Heart left ventricle (tissue), 16 donors: Measurements from ENCODE around the gene CCR3. TPM values are rescaled to one million over a fixed set of nuclear protein-coding genes. Genes with fewer than 3 reads are reported as not detected.

ENCODE experiments used
- ATAC-seq, 4 donors: fragments of 200-7000 bp; cut with Tn5 transposase; one replicate each; pipeline ENCODE4 v1.9.1; 2020 to 2022; ENCODE audit warnings: moderate library complexity in 4 of 4, mild to moderate bottlenecking in 3 of 4, moderate number of reproducible peaks in 1 of 4
- DNase-seq, 5 donors: peaks; one replicate each; pipeline ENCODE4 v3.0.0-alpha.2; 2020
- H3K27ac ChIP-seq, 12 donors: fragments of 200-600 bp; sonication (generic) in 4 of 12; one replicate each; pipeline versions ENCODE4 v1.5.0 to v1.8.0; 2016 to 2022; ENCODE audit warnings: mild to moderate bottlenecking in 2 of 12
- H3K27me3 ChIP-seq, 9 donors: fragments of 200-600 bp; sonication (generic) in 2 of 9; one replicate each; pipeline versions ENCODE4 v1.5.1 to v1.8.0; 2016 to 2022; ENCODE audit warnings: mild to moderate bottlenecking in 3 of 9
- H3K36me3 ChIP-seq, 9 donors: fragments of 200-600 bp; sonication (generic) in 2 of 9; one replicate each; pipeline versions ENCODE4 v1.5.0 to v1.8.0; 2018 to 2022; ENCODE audit warnings: mild to moderate bottlenecking in 2 of 9
- H3K4me1 ChIP-seq, 12 donors: fragments of 200-600 bp; sonication (generic) in 4 of 12; one replicate each; pipeline versions ENCODE4 v1.5.0 to v1.8.0; 2016 to 2022; ENCODE audit warnings: mild to moderate bottlenecking in 3 of 12
- H3K4me3 ChIP-seq, 12 donors: fragments of 200-600 bp; sonication (generic) in 4 of 12; one replicate each; pipeline versions ENCODE4 v1.5.0 to v1.8.0; 2017 to 2022; ENCODE audit warnings: mild to moderate bottlenecking in 9 of 12, moderate library complexity in 4 of 12
- H3K9me3 ChIP-seq, 12 donors: fragments of 200-600 bp; sonication (generic) in 4 of 12; one replicate each; pipeline versions ENCODE4 v1.5.0 to v1.8.0; 2016 to 2022; ENCODE audit warnings: mild to moderate bottlenecking in 1 of 12
- POLR2A ChIP-seq, 2 donors: fragments of 450-650 bp; IDR thresholded peaks; one replicate each; pipeline ENCODE4 v1.6.1; 2017; ENCODE audit warnings: antibody characterized with exemption in 2 of 2, mild to moderate bottlenecking in 2 of 2, moderate library complexity in 2 of 2
- WGBS, 4 donors: extraction: QIAGEN DNeasy Blood & Tissue Kit in 2 of 4; methylation state at CpG; one replicate each; pipeline versions ENCODE4 v1.1.5 to v1.1.7; 2013 to 2018; 5-methylcytosine and 5-hydroxymethylcytosine counted together
- intact Hi-C, 10 donors: fragments of 100-400 bp; cut with DNase I; formaldehyde crosslinking; loops; one replicate each; pipeline versions ENCODE4 v1.11.1 to v1.14.2; 2022
- polyA plus RNA-seq, 2 donors: library from polyadenylated mRNA; stranded (reverse); fragments of 200-250 nt; gene quantifications; one replicate each; pipeline ENCODE4 v1.2.3, GENCODE V29; 2013
- total RNA-seq, 9 donors: library from RNA; depleted of rRNA in 2 of 9; stranded (reverse); fragments of >200 nt in 2 of 9; fragmentation: NEBNext Ultra II Directional in 3 of 9; extraction: Animal tissue kit (Norgen Biotek cat#: 25700) in 3 of 9; gene quantifications; one replicate each; pipeline versions ENCODE4 v1.1.0 to v1.2.4, GENCODE V29; 2016 to 2023
- TF ChIP-seq, protein P1 (sequence below), 12 donors: fragments of 200-600 bp; sonication (generic) in 4 of 12; IDR thresholded peaks; one replicate each; pipeline versions ENCODE4 v1.5.0 to v1.8.0; 2018 to 2022; ENCODE audit warnings: antibody characterized with exemption in 12 of 12, mild to moderate bottlenecking in 5 of 12
- donor health status: ischemic (EF 13 %, LVEDD 7.1; RV severe dilation, severe dysfunction).
- donor health status: healthy with polysubstance abuse.
- donor health status: DM: no; HTN: yes; CAD: no.
- donor health status: DM: no; HTN: no; CAD: no.
- donor health status: ischemic (EF 25% LVEDD 6.9; RV normal size, moderate dysfunction).
- donor health status: ischemic (EF 25% LVEDD 5.7; RV mildly dilated, moderate dysfunction).
- donor health status: healthy.
- donor health status: DM: yes; HTN: yes; CAD: no.
- donor health status: ischemic (EF 35%, LVEDD 5.7; RV mildly dilated, moderate dysfunction).
- donor health status: nonischemic (EF 11% LVEDD 7.7; RV severe dilation, severe dysfunction).
- donor health status: DM: yes; HTN: yes; CAD: no.
- donor health status: PGD.
- donor health status: ischemic (EF 29% LVEDD 5.4; RV normal size, mild dysfunction).
- donor health status: nonischemic (EF 23%, LVEDD 6.1; RV moderate dilation, normal function).

CCR3 gene
- total and polyA plus RNA-seq, 11 donors, result 0.20 to 0.27 TPM; not detected in 9

- no peak overlapping the region for H3K27ac ChIP-seq
- DNase-seq (no peak), ATAC-seq (no peak)
- H3K27me3 ChIP-seq, result peaks cover 0 to 15% (median 0%) of the 10 kb centered on the region in 9 donors
- H3K9me3 ChIP-seq, result peaks cover 0 to 16% (median 2%) of the 10 kb centered on the region in 12 donors
- intact Hi-C loops, result no loop called here
- peaks cover 0 to 15% (median 0%) of the 10 kb centered on the region in 12 donors for H3K4me1 ChIP-seq
- H3K4me3 ChIP-seq, result no peak overlapping the region
- H3K36me3 ChIP-seq, result no peaks in the 10 kb centered on the region
- WGBS, 4 donors, result 62 to 67% (median 63%) methylated on average over 5 of the region's 5 CpGs
- no peak for TF ChIP-seq POLR2A (IDR thresholded peaks at IDR 0.05)
Observed at GRCh38 chr3:46228260-46229242, 13.7 kb upstream of the CCR3 start.

DNA sequence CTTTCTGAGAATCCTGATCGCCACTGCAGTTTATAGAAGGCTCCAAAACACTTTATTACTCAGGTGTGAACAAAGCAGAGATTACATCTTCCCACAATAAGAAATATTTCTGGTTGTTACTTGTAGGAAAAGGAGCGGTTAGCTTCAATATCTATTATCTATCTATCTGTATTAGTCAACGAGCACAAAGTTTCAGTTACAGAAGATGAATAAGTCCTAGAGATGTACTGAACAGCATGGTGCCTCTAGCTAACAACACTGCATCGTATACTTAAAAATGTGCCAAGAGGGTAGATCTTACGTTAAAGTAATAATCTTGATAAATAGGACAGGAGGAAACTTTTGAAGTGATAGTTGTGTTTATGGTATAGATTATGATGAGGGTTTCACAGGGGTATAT is 10.9 kb upstream of the CCR3 start:
- Histone ChIP-seq H3K27me3 (peaks cover 0 to 21% (median 0%) of the 10 kb centered on the region in 9 donors), H3K4me1 (peaks cover 0 to 21% (median 0%) of the 10 kb centered on the region in 12 donors), H3K4me3 (no peak overlapping the region), H3K36me3 (no peaks in the 10 kb centered on the region), H3K27ac (no peak overlapping the region), H3K9me3 (peaks cover 0 to 7% (median under 1%) of the 10 kb centered on the region in 12 donors)
- DNase-seq, result no peak
- no peak for ATAC-seq
- WGBS, 4 donors, result 80 to 88% (median 83%) methylated on average over 5 of the region's 5 CpGs
- intact Hi-C loops, result no loop called here
- TF ChIP-seq, protein P1, sequence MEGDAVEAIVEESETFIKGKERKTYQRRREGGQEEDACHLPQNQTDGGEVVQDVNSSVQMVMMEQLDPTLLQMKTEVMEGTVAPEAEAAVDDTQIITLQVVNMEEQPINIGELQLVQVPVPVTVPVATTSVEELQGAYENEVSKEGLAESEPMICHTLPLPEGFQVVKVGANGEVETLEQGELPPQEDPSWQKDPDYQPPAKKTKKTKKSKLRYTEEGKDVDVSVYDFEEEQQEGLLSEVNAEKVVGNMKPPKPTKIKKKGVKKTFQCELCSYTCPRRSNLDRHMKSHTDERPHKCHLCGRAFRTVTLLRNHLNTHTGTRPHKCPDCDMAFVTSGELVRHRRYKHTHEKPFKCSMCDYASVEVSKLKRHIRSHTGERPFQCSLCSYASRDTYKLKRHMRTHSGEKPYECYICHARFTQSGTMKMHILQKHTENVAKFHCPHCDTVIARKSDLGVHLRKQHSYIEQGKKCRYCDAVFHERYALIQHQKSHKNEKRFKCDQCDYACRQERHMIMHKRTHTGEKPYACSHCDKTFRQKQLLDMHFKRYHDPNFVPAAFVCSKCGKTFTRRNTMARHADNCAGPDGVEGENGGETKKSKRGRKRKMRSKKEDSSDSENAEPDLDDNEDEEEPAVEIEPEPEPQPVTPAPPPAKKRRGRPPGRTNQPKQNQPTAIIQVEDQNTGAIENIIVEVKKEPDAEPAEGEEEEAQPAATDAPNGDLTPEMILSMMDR (IDR thresholded peaks at IDR 0.05), result no peak
- no peak for TF ChIP-seq POLR2A (IDR thresholded peaks at IDR 0.05)

- Histone ChIP-seq H3K4me3 (no peak overlapping the region), H3K9me3 (no peaks in the 10 kb centered on the region), H3K4me1 (peaks cover 0 to 20% (median 0%) of the 10 kb centered on the region in 12 donors), H3K27ac (no peak overlapping the region), H3K27me3 (peaks cover 0 to 16% (median 0%) of the 10 kb centered on the region in 9 donors), H3K36me3 (no peaks in the 10 kb centered on the region)
- DNase-seq (no peak), ATAC-seq (no peak)
- intact Hi-C loops, result no loop called here
- WGBS, 4 donors, result 63 to 78% (median 68%) methylated on average over 6 of the region's 6 CpGs
- TF ChIP-seq POLR2A (IDR thresholded peaks at IDR 0.05), result no peak
- TF ChIP-seq, protein P1 (IDR thresholded peaks at IDR 0.05), result no peak
Observed at GRCh38 chr3:46233194-46233593, 9.1 kb upstream of the CCR3 start.

- intact Hi-C loops, result no loop called here
- peaks cover 0 to 16% (median 0%) of the 10 kb centered on the region in 9 donors for H3K27me3 ChIP-seq
- H3K4me3 ChIP-seq, result no peak overlapping the region
- TF ChIP-seq, protein P1 (IDR thresholded peaks at IDR 0.05), result no peak
- TF ChIP-seq POLR2A (IDR thresholded peaks at IDR 0.05), result no peak
- ATAC-seq (no peak), DNase-seq (no peak)
- no peak overlapping the region for H3K27ac ChIP-seq
- peaks cover 0 to 10% (median 0%) of the 10 kb centered on the region in 12 donors for H3K4me1 ChIP-seq
- no peaks in the 10 kb centered on the region for H3K36me3 ChIP-seq
- 77 to 80% (median 77%) methylated on average over 2 of the region's 2 CpGs for WGBS, 4 donors
- no peaks in the 10 kb centered on the region for H3K9me3 ChIP-seq
Observed at GRCh38 chr3:46235425-46235824, 6.8 kb upstream of the CCR3 start.
